Measurements from ENCODE around the gene LSMEM2. TPM values are rescaled to one million over a fixed set of nuclear protein-coding genes. Genes with fewer than 3 reads are reported as not detected.
A peak's percentile ranks its signal among the peaks of the same experiment; 100 is the strongest.
"Not testable (repeated sequence)": the region's sequence is repeated elsewhere in the genome, so short reads cannot be mapped to it uniquely, and the experiment has no call there.

The LSMEM2 gene
- total RNA-seq, 1 donor from 2014 or later = not detected

DNA sequence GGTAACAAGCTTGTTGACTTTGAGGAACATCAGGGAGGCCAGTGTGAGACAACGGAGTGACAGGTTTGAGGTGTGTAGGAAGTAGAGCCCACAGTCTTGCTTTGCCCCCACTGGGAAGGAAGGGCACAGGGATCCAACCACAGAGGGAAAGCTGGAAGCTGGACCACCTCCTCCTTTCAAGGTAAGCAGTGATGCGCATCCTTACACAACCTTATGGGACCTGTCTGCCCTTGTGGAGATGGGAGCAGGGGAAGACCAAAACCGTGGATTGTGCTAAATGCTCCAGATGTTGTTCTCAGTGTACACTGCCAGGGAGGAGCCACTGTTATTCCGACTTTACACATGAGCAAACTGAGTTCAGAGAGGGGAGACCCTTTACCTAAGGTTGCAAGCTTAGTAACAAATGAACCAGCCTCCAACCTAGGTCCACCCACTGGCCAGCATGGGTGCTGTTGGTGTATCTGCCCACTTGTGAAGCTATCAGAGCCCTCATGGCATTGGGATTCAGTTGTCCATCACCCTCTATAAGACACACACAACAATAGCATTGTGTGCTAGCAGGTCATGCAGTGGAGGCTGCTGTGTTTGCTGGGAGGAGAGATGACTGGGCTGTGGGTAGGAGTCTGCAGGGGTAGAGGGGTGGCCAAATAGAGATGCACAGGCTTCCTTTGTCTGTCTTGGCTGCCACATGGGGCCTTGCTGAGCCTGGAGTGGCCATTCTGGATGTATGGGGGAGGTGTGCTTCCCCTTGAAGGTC lies 586 bp upstream of the LSMEM2 start:
- H3K4me3 ChIP-seq = no peak overlapping the region
- peaks cover 7% of the 10 kb centered on the region for H3K27me3 ChIP-seq
- no peak for ATAC-seq
- no peak overlapping the region for H3K27ac ChIP-seq
- no peak for TF ChIP-seq CTCF (IDR thresholded peaks at IDR 0.05)
- intact Hi-C loops (cut with DNase I) = no loop called here
- no peaks in the 10 kb centered on the region for H3K36me3 ChIP-seq
- H3K4me1 ChIP-seq = peaks cover 14% of the 10 kb centered on the region
- H3K9me3 ChIP-seq = no peaks in the 10 kb centered on the region
- no peak for DNase-seq

GRCh38 chr3:50279255-50280016 lies 549 bp downstream of the LSMEM2 start:
- H3K27ac ChIP-seq = no peak overlapping the region
- TF ChIP-seq CTCF (IDR thresholded peaks at IDR 0.05) = no peak
- H3K4me1 ChIP-seq = peaks cover 4% of the 10 kb centered on the region
- H3K4me3 ChIP-seq = no peak overlapping the region
- ATAC-seq (peak; percentile 2), DNase-seq (no peak)
- no peaks in the 10 kb centered on the region for H3K9me3 ChIP-seq
- intact Hi-C loops (cut with DNase I) = no loop called here
- H3K36me3 ChIP-seq = no peaks in the 10 kb centered on the region
- peaks cover 6% of the 10 kb centered on the region for H3K27me3 ChIP-seq

- H3K27ac ChIP-seq; H3K4me1 ChIP-seq; intact Hi-C loops (cut with DNase I); H3K9me3 ChIP-seq; ATAC-seq; DNase-seq; H3K4me3 ChIP-seq; H3K27me3 ChIP-seq: not testable (repeated sequence)
- peaks cover 18% of the 10 kb centered on the region for H3K36me3 ChIP-seq
Measured at GRCh38 chr3:50284121-50284520, 5.2 kb downstream of the LSMEM2 start.

GRCh38 chr3:50286322-50287227 lies 7.7 kb downstream of the LSMEM2 start:
- intact Hi-C loops (cut with DNase I) = no loop called here
- Histone ChIP-seq H3K27me3 (no peaks in the 10 kb centered on the region), H3K9me3 (no peaks in the 10 kb centered on the region), H3K27ac (no peak overlapping the region), H3K4me3 (no peak overlapping the region), H3K4me1 (peaks cover 8% of the 10 kb centered on the region), H3K36me3 (peaks cover 31% of the 10 kb centered on the region)
- DNase-seq (no peak), ATAC-seq (no peak)
- TF ChIP-seq CTCF (IDR thresholded peaks at IDR 0.05) = no peak

GRCh38 chr3:50287262-50287661 lies 8.4 kb downstream of the LSMEM2 start:
- intact Hi-C loops (cut with DNase I) = no loop called here
- ATAC-seq (no peak), DNase-seq (no peak)
- H3K4me1 ChIP-seq = peaks cover 9% of the 10 kb centered on the region
- H3K9me3 ChIP-seq = no peaks in the 10 kb centered on the region
- H3K36me3 ChIP-seq = peaks cover 31% of the 10 kb centered on the region
- no peak for TF ChIP-seq CTCF (IDR thresholded peaks at IDR 0.05)
- H3K4me3 ChIP-seq = no peak overlapping the region
- H3K27me3 ChIP-seq = no peaks in the 10 kb centered on the region
- H3K27ac ChIP-seq = no peak overlapping the region
